ENCODE results near the gene CDC42EP1.
"Not testable (repeated sequence)": the region's sequence is repeated elsewhere in the genome, so short reads cannot be mapped to it uniquely, and the experiment has no call there.

The CDC42EP1 gene

DNA sequence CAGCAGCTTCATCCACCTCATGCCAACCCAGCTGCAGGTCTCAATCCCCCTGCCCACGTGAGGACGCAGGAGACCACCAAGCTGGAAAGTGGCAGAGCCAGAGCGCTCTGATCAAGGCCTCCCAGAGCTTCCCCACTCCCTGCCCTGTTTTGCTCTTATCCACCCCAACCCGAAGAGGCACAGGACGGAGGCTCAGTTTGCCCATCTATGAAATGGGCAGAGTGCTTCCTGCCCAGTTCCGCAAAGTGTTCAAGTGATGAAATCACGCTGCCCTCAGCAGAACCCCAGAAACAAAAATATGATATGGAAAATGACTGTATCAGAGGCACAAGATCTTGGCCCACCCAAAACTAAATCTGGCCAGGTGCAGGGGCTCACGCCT lies 11.7 kb downstream of the CDC42EP1 start:
- H3K4me3 ChIP-seq (ENCODE audit: low read depth, low read length) = no peak overlapping the region
- TF ChIP-seq, protein P1, sequence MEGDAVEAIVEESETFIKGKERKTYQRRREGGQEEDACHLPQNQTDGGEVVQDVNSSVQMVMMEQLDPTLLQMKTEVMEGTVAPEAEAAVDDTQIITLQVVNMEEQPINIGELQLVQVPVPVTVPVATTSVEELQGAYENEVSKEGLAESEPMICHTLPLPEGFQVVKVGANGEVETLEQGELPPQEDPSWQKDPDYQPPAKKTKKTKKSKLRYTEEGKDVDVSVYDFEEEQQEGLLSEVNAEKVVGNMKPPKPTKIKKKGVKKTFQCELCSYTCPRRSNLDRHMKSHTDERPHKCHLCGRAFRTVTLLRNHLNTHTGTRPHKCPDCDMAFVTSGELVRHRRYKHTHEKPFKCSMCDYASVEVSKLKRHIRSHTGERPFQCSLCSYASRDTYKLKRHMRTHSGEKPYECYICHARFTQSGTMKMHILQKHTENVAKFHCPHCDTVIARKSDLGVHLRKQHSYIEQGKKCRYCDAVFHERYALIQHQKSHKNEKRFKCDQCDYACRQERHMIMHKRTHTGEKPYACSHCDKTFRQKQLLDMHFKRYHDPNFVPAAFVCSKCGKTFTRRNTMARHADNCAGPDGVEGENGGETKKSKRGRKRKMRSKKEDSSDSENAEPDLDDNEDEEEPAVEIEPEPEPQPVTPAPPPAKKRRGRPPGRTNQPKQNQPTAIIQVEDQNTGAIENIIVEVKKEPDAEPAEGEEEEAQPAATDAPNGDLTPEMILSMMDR (IDR thresholded peaks at IDR 0.05; ENCODE audit: borderline replicate concordance, insufficient read depth, low read depth, low read length) = no peak

DNA sequence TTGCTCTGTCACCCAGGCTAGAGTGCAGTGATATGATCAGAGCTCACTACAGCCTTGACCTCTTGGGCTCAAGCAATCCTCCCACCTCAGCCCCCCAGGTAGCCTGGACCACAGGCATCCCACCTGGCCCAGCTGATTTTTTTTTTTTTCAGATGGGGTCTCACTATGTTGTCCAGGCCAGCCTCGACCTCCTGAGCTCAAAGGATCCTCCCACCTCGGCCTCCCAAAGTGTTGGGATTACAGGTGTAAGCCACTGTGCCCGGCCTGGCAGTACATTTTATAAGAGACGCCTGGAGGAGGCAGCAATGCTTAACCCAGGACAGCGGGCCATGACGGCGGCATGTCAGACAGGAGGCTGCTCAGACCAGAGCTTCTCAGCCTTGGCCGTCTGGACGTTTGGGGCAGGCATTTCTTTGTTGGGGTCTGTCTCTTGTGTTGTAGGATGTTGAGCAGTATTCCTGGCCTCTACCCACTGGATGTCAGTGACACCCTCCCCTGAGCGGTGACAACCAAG lies 15.3 kb downstream of the CDC42EP1 start:
- TF ChIP-seq, protein P1 (IDR thresholded peaks at IDR 0.05; ENCODE audit: borderline replicate concordance, insufficient read depth, low read depth, low read length) = no peak
- H3K4me3 ChIP-seq (ENCODE audit: low read depth, low read length) = no peak overlapping the region

DNA sequence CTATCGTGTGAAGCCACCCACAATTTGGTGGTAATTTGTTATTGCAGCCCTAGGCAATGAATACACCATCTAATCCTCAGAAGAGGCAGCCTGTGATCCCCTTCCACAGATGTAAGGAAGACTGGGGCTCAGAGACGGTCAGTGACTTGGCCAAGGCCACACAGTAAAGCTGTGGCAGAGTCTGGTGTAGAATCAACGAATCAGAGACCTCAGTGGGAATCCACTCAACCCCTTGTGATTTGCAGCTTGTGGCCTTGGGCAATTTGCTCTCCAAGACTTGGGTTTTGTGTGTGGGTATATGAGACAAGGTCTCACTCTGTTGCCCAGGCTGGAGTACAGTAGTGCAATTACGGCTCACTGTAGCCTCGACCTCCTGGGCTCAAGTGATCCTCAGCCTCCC lies 17.7 kb downstream of the CDC42EP1 start:
- no peak overlapping the region for H3K4me3 ChIP-seq (ENCODE audit: low read depth, low read length)
- TF ChIP-seq, protein P1 (IDR thresholded peaks at IDR 0.05; ENCODE audit: borderline replicate concordance, insufficient read depth, low read depth, low read length) = no peak

DNA sequence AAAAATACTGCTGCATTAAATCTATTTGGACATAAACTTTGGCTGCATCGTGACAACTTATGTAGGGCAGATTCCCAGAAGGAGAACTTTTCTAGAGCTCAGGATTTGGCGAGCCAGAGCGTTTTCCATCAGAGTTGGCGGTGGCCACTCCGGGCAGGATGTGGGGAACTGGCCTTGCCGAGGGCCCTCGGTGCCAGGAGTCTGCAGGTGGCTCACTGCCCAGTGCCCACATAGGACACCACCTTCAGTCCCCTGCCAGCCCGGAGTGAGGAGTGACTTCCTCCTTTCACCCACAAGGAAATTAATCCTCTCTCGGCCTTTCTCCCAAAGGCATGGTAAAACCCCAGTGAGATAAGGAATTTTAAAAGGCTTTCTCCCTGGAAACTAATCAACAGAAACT lies 21.2 kb downstream of the CDC42EP1 start:
- no peak overlapping the region for H3K4me3 ChIP-seq (ENCODE audit: low read depth, low read length)
- TF ChIP-seq, protein P1 (IDR thresholded peaks at IDR 0.05; ENCODE audit: borderline replicate concordance, insufficient read depth, low read depth, low read length) = no peak

DNA sequence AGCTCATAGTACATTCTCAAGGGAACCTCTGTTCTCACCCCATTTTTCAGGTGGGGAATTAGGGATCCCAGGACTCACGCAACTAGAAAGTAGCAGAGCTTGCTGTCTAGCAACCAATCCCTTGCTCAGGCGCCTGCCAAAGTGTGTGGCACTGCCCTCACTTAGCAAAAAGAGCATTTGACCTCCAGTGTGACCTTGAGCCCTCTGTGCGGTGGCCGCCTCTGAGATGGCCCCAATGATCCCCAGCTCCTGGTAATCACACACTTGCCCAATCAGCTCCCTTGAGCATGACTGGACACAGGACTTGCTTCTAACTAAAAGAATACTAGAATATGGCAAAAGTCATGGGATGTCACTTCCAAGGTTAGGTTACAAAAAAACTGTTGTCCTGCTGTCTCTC lies 22.2 kb downstream of the CDC42EP1 start:
- H3K4me3 ChIP-seq (ENCODE audit: low read depth, low read length) = no peak overlapping the region

DNA sequence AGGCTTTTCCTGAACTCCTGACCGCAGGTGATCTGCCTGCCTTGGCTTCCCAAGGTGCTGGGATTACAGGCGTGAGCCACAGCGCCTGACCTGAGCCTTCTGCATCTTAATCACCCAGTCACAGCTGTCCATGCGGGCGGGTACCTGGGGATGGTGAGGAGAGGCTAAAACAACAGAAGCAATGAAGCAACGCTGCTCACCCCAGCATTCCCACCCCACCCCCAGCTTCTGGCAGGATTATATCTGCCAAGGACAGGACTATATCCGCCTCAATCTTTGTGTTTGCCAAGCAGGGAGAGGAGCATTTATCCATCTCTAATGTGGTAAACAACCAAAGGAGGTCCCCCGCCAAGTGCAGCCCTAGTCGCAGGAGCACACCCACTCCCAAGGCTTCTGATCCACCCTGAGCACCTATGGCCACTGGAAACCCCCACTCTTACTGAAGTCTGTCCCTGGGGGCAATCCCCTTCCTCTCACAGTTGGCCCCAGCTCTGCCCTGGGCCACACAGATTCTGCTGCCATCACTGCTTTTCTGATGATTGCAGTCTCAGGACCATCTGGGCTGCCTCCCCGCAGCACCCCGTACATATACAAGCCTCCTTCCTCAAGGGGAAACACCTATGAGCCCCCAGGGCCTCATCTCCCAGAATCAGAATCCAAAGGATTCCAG lies 28.4 kb downstream of the CDC42EP1 start:
- no peak overlapping the region for H3K4me3 ChIP-seq (ENCODE audit: low read depth, low read length)
- TF ChIP-seq, protein P1 (IDR thresholded peaks at IDR 0.05; ENCODE audit: borderline replicate concordance, insufficient read depth, low read depth, low read length) = no peak

More for the DNA sequence above, 22.2 kb downstream of the CDC42EP1 start:
- TF ChIP-seq, protein P1 (IDR thresholded peaks at IDR 0.05; ENCODE audit: borderline replicate concordance, insufficient read depth, low read depth, low read length) = no peak

DNA sequence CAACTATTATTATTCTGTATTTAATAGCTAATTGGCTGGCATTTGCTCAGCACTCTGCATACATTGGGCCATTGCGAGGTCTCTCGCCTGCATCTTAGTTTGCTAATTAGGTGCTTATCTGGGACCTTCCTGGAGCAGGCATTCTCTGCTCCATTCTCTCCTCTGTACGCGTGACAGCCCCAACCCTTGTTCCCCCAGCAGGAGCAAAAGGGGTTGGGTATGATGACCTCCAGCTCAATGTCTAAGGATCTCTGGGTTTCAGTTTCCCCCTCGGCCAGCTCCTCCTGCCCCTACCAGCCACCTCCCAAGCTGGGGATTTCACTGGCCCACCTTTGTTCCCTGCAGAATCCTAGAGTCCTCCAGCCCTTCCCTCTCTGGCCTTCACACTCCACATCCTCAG lies 29.4 kb downstream of the CDC42EP1 start:
- TF ChIP-seq, protein P1 (IDR thresholded peaks at IDR 0.05; ENCODE audit: borderline replicate concordance, insufficient read depth, low read depth, low read length) = no peak

DNA sequence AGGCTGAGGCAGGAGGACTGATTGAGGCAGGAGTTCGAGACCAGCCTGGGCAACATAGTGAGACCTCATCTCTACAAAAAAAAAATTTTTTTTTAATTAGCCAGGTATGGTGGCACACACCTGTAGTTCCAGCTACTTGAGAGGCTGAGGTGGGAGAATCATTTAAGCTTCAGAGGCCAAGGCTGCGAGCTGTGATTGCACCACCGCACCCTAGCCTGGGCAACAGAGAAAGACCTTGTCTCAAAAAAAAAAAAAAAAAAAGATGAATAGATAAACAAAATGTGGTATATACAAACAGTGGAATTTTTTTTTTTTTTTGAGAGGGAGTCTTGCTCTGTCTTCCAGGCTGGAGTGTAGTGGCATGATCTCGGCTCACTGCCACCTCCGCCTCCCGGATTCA lies 30.8 kb downstream of the CDC42EP1 start:
- H3K4me3 ChIP-seq (ENCODE audit: low read depth, low read length) = not testable (repeated sequence)

More for the DNA sequence above, 29.4 kb downstream of the CDC42EP1 start:
- H3K4me3 ChIP-seq (ENCODE audit: low read depth, low read length) = no peak overlapping the region
